Mucosa of stomach (tissue), 1 donor: ENCODE measurements around the gene PKNOX2.

Experiments
- H3K27me3 ChIP-seq: one replicate; pipeline ENCODE4 v1.7.0; 2013; ENCODE audit warnings: mild to moderate bottlenecking, low read length; ENCODE audit not compliant: control insufficient read depth, insufficient read depth
- H3K36me3 ChIP-seq: one replicate; pipeline ENCODE4 v1.7.0; 2013; ENCODE audit warnings: low read length; ENCODE audit not compliant: control insufficient read depth, insufficient read depth
- H3K4me1 ChIP-seq: one replicate; pipeline ENCODE4 v1.7.0; 2013; ENCODE audit warnings: mild to moderate bottlenecking, low read length; ENCODE audit not compliant: control insufficient read depth, insufficient read depth
- H3K4me3 ChIP-seq: one replicate; pipeline ENCODE4 v1.7.0; 2013; ENCODE audit warnings: low read length
- H3K9ac ChIP-seq: one replicate; pipeline ENCODE4 v1.7.0; 2013; ENCODE audit warnings: mild to moderate bottlenecking, low read length, moderate library complexity
- H3K9me3 ChIP-seq: one replicate; pipeline ENCODE4 v1.7.0; 2013; ENCODE audit warnings: mild to moderate bottlenecking, low read length, moderate library complexity; ENCODE audit not compliant: control insufficient read depth
- donor health status: Pancreatic carcinoma.

The PKNOX2 gene

DNA sequence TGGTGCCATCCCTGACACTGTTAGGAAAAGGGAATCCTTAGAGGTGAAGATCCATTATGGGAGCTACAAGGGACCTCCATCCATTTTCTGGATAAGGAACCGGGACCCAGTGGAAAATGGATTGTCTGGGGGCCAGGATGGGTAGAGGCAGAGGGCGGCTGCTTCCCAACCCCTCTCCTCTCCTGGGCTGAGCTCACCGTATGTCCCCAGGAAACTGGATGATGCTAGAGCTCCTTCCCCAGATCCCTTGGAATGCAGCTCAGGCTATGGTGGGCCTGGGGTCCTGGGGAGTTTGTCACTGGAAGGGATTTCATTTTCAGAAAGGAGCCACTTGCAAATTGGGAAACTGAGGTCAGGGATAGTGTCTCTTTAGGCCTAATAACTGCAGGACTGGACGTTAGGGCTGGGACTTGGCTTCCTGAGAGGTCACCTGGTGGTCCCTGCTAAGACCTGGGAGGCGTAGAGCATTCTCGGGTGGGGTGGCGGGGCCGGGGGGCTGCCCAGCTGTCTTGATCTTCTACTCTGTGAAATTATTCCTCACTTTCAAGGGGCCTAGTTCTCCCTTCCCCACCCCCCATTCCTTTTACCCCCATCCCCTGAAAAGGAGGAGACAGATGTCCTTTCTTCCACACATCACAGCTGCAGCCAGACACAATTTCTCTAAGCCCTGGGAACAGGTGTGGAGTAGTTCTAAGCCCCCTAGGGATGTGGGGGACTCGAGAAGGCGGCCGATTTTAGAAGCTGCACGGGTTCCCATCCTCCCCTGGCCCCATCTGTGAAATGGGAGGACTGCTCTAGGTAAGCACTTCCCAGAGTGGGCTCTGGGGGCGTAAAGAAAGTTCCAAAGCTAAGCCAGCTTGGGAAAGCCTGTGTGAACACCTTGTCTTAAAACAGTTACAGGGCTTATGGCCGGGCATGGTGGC lies 99.8 kb downstream of the PKNOX2 start:
- H3K9me3 ChIP-seq = no peaks in the 10 kb centered on the region
- H3K4me1 ChIP-seq = peaks cover 14% of the 10 kb centered on the region
- no peak overlapping the region for H3K9ac ChIP-seq
- H3K4me3 ChIP-seq = no peak overlapping the region
- H3K36me3 ChIP-seq = no peaks in the 10 kb centered on the region
- H3K27me3 ChIP-seq = peaks cover 23% of the 10 kb centered on the region

DNA sequence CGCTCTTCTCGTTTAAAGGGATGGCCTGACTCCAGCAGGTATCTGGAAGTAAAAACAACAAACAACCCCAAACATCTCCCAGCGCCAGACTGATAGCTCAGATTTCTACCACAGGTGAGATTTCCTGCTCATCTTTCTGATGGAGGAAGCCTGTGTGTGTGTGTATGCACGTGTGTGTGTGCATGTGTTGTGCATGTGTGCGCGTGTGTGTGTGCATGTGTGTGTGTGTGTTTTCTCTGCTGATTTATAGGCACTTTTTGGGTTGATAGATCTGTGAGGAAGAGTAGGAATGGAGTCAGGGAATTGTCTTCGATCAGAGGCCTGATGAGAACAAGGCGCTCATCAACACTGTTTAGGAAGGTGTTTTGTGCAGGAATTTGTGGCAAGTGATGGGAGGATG lies 103.0 kb downstream of the PKNOX2 start:
- Histone ChIP-seq H3K36me3 (no peaks in the 10 kb centered on the region), H3K4me1 (peaks cover 7% of the 10 kb centered on the region)

DNA sequence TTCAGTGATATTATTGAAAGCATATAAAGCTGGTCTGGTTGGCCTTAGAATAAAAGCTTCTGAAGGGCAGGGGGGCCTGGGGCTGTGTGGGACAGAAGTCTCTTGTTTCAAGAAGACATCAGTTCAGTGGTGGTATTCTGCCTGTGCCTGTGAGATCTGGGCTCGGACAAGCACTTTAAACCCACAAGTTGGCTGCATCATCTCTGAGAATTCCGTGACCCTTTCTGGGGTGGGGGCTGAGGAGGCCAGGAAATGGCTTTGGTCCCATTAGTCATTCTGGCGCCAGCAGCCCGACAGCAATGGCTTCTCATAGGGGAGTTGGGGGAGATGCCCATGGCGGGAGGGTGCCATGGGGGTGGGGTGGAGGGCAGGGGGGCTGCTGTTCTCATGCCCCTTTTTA lies 104.1 kb downstream of the PKNOX2 start:
- no peaks in the 10 kb centered on the region for H3K36me3 ChIP-seq
- H3K9me3 ChIP-seq = no peaks in the 10 kb centered on the region
- no peaks in the 10 kb centered on the region for H3K4me1 ChIP-seq
- H3K4me3 ChIP-seq = no peak overlapping the region
- H3K9ac ChIP-seq = no peak overlapping the region
- peaks cover 11% of the 10 kb centered on the region for H3K27me3 ChIP-seq

More for the DNA sequence above, 103.0 kb downstream of the PKNOX2 start:
- Histone ChIP-seq H3K9me3 (no peaks in the 10 kb centered on the region), H3K4me3 (no peak overlapping the region), H3K27me3 (peaks cover 17% of the 10 kb centered on the region), H3K9ac (no peak overlapping the region)

DNA sequence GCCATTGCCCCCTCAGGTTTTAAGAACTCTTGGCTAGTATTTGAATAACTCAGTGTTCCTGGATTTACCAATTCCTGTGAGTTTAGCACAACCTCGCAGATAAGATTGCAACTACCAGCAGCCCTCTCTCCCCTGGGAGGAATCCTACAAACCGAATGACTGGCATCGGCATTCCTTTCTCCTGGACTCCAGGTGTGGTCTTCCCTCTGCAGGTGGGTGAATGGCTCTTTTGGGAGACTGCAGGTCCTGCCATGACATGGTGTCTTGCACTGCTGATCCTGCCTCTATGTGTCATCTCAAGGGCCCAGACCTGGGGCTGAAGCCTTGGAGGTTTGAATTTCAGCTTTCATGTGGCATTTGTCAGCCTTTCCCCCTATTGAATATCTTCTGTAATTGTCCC lies 105.6 kb downstream of the PKNOX2 start:
- peaks cover 6% of the 10 kb centered on the region for H3K27me3 ChIP-seq
- H3K36me3 ChIP-seq = no peaks in the 10 kb centered on the region
- no peak overlapping the region for H3K4me3 ChIP-seq
- H3K9me3 ChIP-seq = no peaks in the 10 kb centered on the region
- H3K9ac ChIP-seq = no peak overlapping the region
- H3K4me1 ChIP-seq = no peaks in the 10 kb centered on the region

DNA sequence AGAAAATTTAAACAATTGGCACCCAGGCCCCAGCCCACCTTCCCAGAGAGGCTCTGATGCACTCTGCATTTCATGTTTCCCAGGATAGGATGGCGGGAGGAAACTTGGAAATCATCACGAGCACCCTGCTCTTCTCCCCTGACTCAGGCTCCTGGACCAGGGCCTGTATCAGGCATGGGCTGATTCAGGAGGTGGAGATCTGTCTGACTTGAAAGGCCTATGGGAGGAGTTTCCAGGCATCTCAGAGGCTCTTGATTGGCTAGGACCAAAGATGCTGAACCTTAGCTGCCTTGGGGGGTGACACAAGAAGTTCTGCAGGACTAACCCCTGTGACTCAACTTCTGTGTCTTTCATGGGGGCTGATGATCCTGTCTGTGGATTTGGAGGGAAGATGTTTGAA lies 106.2 kb downstream of the PKNOX2 start:
- no peak overlapping the region for H3K9ac ChIP-seq
- H3K9me3 ChIP-seq = no peaks in the 10 kb centered on the region
- H3K4me3 ChIP-seq = no peak overlapping the region
- H3K36me3 ChIP-seq = no peaks in the 10 kb centered on the region
- no peaks in the 10 kb centered on the region for H3K4me1 ChIP-seq
- peaks cover 6% of the 10 kb centered on the region for H3K27me3 ChIP-seq

DNA sequence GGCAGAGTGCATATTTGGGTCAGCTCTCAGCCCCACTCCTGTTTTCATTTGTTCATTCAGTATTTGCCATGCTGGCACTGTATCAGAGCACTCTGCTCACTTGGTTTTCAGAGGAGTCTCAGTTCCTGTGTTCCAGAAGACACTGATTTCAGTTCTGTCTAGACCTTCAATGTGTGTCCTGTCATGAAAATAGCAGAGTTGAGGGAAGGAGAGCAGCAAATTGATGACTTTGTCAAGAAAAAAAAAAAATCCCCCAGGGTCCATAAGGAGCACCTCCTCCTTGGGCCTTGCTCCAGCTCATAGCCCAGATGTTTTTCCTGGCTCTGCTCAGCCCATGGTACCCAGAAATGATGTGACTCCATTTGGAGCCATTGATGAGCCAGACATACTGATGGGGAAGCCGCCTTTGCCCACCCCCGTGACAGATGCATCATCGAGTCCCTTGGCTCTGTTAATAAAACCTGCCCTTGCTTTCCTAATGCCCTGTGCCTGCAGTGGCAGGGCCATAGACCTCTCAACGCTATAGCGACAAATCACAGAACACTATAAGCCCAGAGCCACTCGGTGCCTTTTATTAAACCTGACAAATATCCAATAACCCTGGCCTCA lies 107.0 kb downstream of the PKNOX2 start:
- no peaks in the 10 kb centered on the region for H3K9me3 ChIP-seq
- peaks cover 6% of the 10 kb centered on the region for H3K27me3 ChIP-seq
- H3K4me3 ChIP-seq = no peak overlapping the region
- no peak overlapping the region for H3K9ac ChIP-seq
- no peaks in the 10 kb centered on the region for H3K36me3 ChIP-seq
- H3K4me1 ChIP-seq = no peaks in the 10 kb centered on the region

DNA sequence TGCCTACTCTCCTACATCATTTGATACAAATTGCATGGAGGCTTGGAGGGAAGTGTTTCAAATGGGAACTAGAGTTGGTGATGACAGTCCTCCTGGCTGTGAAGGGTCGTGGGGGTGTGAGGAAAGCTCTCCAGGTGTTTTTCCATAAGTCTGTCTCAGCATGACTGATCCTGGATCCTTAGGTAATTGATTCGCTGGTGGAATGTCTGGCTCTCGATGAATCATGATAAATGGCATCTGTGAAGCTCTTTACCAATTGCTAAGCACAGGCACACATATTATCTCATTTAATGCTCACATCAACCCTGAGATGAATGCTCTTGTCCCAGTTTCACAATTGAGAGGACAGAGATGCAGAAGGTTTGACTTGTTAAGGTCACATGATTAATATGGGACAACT lies 107.5 kb downstream of the PKNOX2 start:
- Histone ChIP-seq H3K36me3 (no peaks in the 10 kb centered on the region), H3K9me3 (no peaks in the 10 kb centered on the region), H3K27me3 (peaks cover 6% of the 10 kb centered on the region), H3K9ac (no peak overlapping the region), H3K4me3 (no peak overlapping the region), H3K4me1 (no peaks in the 10 kb centered on the region)

DNA sequence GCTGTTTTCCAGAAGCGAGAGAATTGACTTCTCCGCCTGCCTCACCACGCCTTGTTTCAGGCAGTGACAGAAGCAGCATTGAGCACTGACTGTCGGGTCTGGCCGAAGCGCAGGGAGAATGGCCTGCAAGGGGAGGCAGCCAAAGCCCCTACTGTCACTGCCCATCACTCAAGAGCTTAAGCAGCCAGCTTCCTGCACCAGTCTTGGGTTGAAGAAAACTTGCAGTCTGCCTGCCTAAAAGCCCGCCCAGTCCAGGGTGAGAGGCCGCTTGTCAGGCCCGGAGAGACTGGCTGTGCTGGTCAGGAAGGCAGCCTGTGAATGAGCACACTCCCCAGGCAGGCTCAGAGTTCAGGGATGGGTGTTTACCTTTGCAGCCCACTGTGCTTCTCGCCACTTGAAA lies 108.3 kb downstream of the PKNOX2 start:
- Histone ChIP-seq H3K9me3 (no peaks in the 10 kb centered on the region), H3K27me3 (peaks cover 6% of the 10 kb centered on the region), H3K4me3 (no peak overlapping the region), H3K4me1 (no peaks in the 10 kb centered on the region), H3K36me3 (no peaks in the 10 kb centered on the region), H3K9ac (no peak overlapping the region)

DNA sequence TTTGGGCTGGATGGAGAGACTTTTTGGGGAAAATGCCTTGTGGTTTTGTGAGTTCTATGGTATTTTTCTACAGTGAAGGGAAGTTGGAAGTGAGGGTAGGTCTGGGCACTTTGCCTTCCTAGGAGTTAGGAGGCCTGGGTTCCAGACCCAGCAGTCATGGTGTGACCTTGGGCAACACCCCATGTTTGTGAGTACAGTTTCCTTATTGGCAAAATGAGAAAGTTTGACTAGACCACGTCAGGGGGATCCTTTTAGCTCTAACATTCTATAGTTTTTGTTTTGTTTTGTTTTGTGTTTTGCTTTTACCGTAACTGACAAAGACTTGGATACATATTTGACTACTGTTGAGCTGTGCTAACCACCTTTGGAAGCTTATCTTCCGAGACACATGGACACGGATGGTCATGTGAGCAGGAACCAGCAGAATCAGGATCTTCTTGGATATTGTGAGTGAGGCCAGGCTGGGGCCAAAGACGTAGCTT lies 109.0 kb downstream of the PKNOX2 start:
- Histone ChIP-seq H3K4me3 (no peak overlapping the region), H3K36me3 (no peaks in the 10 kb centered on the region), H3K27me3 (peaks cover 6% of the 10 kb centered on the region), H3K9ac (no peak overlapping the region), H3K9me3 (no peaks in the 10 kb centered on the region), H3K4me1 (no peaks in the 10 kb centered on the region)

DNA sequence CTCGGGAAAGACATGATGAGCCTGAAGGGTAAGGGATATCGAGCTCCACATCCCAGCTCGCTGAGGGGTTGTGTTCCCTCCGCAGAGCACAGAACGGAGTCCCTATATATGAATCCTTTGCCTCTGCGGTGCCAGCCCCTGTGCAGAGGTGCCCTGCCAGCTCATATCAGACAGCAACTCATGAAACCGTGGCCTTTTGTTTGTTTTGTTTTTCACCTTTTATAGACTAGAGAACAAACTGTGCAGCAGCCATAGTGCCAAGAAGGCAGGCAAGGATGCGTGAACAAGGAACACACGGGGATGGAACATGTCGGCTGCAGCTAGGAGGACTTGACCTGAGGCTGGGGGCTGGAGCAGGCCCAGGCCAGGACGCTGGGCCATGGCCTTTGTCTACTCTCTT lies 109.8 kb downstream of the PKNOX2 start:
- no peaks in the 10 kb centered on the region for H3K4me1 ChIP-seq
- H3K9me3 ChIP-seq = no peaks in the 10 kb centered on the region
- no peak overlapping the region for H3K9ac ChIP-seq
- no peaks in the 10 kb centered on the region for H3K36me3 ChIP-seq
- no peak overlapping the region for H3K4me3 ChIP-seq
- H3K27me3 ChIP-seq = peaks cover 6% of the 10 kb centered on the region

DNA sequence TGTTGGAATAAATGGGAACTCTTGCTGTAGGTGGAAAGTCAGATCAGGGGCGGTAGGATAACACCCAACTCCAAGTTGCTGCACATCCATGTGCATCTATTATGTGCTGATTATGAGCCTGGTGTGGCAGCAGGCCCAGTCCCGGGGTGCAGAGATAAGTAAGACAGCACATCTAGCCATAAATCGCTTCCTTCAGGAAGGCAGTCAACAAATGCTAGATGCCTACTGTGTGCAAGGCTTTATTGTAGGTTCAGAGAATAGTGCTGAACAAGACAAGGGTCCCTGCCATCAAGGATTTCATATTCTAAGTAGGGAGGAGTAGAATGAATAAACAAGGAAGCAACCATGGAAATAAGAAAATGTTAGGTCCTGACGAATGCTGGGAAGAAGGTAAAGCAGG lies 110.2 kb downstream of the PKNOX2 start:
- Histone ChIP-seq H3K9ac (no peak overlapping the region), H3K36me3 (no peaks in the 10 kb centered on the region), H3K27me3 (peaks cover 6% of the 10 kb centered on the region), H3K9me3 (no peaks in the 10 kb centered on the region), H3K4me3 (no peak overlapping the region), H3K4me1 (no peaks in the 10 kb centered on the region)

DNA sequence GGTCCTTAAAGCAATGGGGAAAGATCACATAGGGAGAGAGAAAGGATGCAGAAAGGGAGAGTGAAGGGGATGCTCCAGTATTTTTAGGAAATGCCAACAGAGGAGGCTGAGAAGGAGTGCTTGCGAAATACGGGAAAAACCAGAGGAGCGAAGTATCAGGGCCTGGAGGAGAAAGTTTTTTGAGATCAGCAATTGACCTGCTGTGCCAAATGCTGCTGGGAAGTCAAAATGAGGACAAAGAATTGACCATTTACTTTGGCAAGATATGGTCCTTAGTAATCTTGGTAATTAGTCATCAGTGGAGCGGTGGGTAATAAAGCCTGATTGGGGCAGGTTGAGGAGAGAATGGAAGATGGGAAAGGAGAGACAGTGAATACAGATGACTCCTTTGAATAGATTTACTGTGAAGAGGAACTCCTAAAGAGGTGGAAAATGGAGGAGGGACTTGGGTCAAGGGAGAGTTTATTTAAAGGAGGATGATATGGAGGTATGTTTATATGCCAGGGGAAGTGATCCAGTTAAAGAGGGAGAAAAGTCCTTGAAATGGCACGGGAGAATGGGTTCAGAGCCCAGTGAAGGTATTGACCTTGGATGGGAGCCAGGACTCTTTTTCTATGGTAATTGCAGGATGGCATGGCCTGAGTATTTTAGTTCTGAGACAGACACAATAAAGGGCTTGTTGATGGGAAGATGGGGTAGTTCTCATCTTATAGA lies 111.5 kb downstream of the PKNOX2 start:
- Histone ChIP-seq H3K36me3 (no peaks in the 10 kb centered on the region), H3K4me1 (no peaks in the 10 kb centered on the region), H3K27me3 (peaks cover 6% of the 10 kb centered on the region), H3K9ac (no peak overlapping the region), H3K9me3 (no peaks in the 10 kb centered on the region), H3K4me3 (no peak overlapping the region)
